Neural cell (in vitro differentiated cells): ENCODE results near the gene TRAF2. TPM values are rescaled to one million over a fixed set of nuclear protein-coding genes. Genes with fewer than 3 reads are reported as not detected.

Experiments
- H2AFZ ChIP-seq: fragments of 200-600, 300-800 bp; sonication (generic), shearing (Covaris generic); 2 replicates; pipeline ENCODE4 v1.6.0; 2014; ENCODE audit warnings: low read depth, mild to moderate bottlenecking, antibody characterized with exemption, low read length, moderate library complexity
- H3F3A ChIP-seq: fragments of 200-600 bp; shearing (Covaris generic); 2 replicates; pipeline ENCODE4 v1.6.1; 2016; ENCODE audit warnings: mild to moderate bottlenecking, moderate library complexity, mixed read lengths, antibody characterized with exemption, low read length; ENCODE audit not compliant: insufficient read depth, poor library complexity, severe bottlenecking
- H3K27ac ChIP-seq: fragments of 200-600, 300-800 bp; sonication (generic), shearing (Covaris generic); 2 replicates; pipeline ENCODE4 v1.5.1; 2014; ENCODE audit warnings: mild to moderate bottlenecking, low read length, moderate library complexity
- H3K27me3 ChIP-seq: fragments of 300-800, 200-600 bp; sonication (generic), shearing (Covaris generic); 2 replicates; pipeline ENCODE4 v1.6.0; 2014; ENCODE audit warnings: mild to moderate bottlenecking, low read depth, low read length, moderate library complexity; ENCODE audit not compliant: insufficient read depth
- H3K36me3 ChIP-seq: fragments of 300-800, 200-600 bp; sonication (generic), shearing (Covaris generic); 2 replicates; pipeline ENCODE4 v1.5.1; 2014; ENCODE audit warnings: mild to moderate bottlenecking, antibody characterized with exemption, low read length, moderate library complexity; ENCODE audit not compliant: insufficient read depth
- H3K4me2 ChIP-seq: fragments of 300-800, 200-600 bp; sonication (generic), shearing (Covaris generic); 2 replicates; pipeline ENCODE4 v1.6.0; 2014; ENCODE audit warnings: mild to moderate bottlenecking, low read length
- H3K4me3 ChIP-seq: fragments of 300-800, 200-600 bp; sonication (generic), shearing (Covaris generic); 2 replicates; pipeline ENCODE4 v1.5.1; 2014; ENCODE audit warnings: mild to moderate bottlenecking, low read length, moderate library complexity
- H3K79me2 ChIP-seq: fragments of 200-600 bp; shearing (Covaris generic); replicated peaks from 2 replicates; pipeline ENCODE4 v1.6.0; 2014; ENCODE audit warnings: mild to moderate bottlenecking, low read length, moderate library complexity; ENCODE audit not compliant: insufficient read depth
- H3K9ac ChIP-seq: fragments of 300-800, 200-600 bp; sonication (generic), shearing (Covaris generic); 2 replicates; pipeline ENCODE4 v1.6.1; 2016; ENCODE audit warnings: mild to moderate bottlenecking, low read length, mixed read lengths
- H3K9me2 ChIP-seq: fragments of 200-600 bp; shearing (Covaris generic); 2 replicates; pipeline ENCODE4 v1.6.1; 2016; ENCODE audit warnings: mild to moderate bottlenecking, low read length, mixed read lengths; ENCODE audit not compliant: insufficient read depth
- H3K9me3 ChIP-seq: fragments of 200-600, 300-800 bp; sonication (generic), shearing (Covaris generic); 2 replicates; pipeline ENCODE4 v1.6.1; 2016; ENCODE audit warnings: mild to moderate bottlenecking, mixed run types, low read length, moderate library complexity, mixed read lengths
- H4K20me1 ChIP-seq: fragments of 200-600 bp; shearing (Covaris generic); 2 replicates; pipeline ENCODE4 v1.6.1; 2016; ENCODE audit warnings: mild to moderate bottlenecking, mixed run types; ENCODE audit not compliant: insufficient read depth
- RAD21 ChIP-seq: fragments of 450-650 bp; conservative IDR thresholded peaks from 2 replicates; pipeline ENCODE4 v1.6.1; 2014; ENCODE audit warnings: antibody characterized with exemption, mild to moderate bottlenecking, moderate library complexity
- REST ChIP-seq: IDR thresholded peaks from 2 replicates; pipeline ENCODE4 v1.6.1; 2012; ENCODE audit warnings: borderline replicate concordance
- polyA plus RNA-seq: library from polyadenylated mRNA; depleted of rRNA; stranded (reverse); fragments of >200 nt; gene quantifications from 2 replicates; pipeline ENCODE4 v1.2.3, GENCODE V29; 2014
- small RNA-seq, 3 experiments: library from RNA; depleted of rRNA; stranded (forward); fragments of <200 nt; gene quantifications; one replicate each; pipeline ENCODE3, GENCODE V24; 2012

Gene TRAF2
- polyA plus RNA-seq, 1 donor from 2014 or later: 14.6 TPM

GRCh38 chr9:136975644-136976043, 89.3 kb downstream of the TRAF2 start:
- Histone ChIP-seq H3K4me3 (no peak overlapping the region), H3K9me3 (no peaks in the 10 kb centered on the region), H3K9me2 (no peaks in the 10 kb centered on the region), H3K79me2 (no peaks in the 10 kb centered on the region), H3K4me2 (no peak overlapping the region), H3F3A (no peaks in the 10 kb centered on the region), H3K36me3 (no peaks in the 10 kb centered on the region), H3K9ac (no peak overlapping the region), H4K20me1 (no peaks in the 10 kb centered on the region), H2AFZ (no peak overlapping the region), H3K27ac (no peak overlapping the region), H3K27me3 (peaks cover 11% of the 10 kb centered on the region)
- TF ChIP-seq RAD21: no peak
- TF ChIP-seq REST: no peak

Small RNA genes lying within 50 kb of the gene (small RNA-seq; reads per million reads assigned to genes)
- gene MIR4479: 0 to 0.53 (median 0) reads per million in 3 experiments

Other genes starting within 250 kb of the TRAF2 start
- 8.2 and 12.5 TPM in 2 replicates for gene EGFL7, start 223.6 kb upstream of the TRAF2 start, polyA plus RNA-seq
- gene AGPAT2, start 199.1 kb upstream of the TRAF2 start, polyA plus RNA-seq: 1.3 TPM in 1 of 2 replicates, not detected in the other
- gene DIPK1B, start 173.9 kb upstream of the TRAF2 start, polyA plus RNA-seq: 65.1 and 78.7 TPM in 2 replicates
- not detected in 2 replicates for gene LCN10, start 143.6 kb upstream of the TRAF2 start, polyA plus RNA-seq
- not detected in 2 replicates for gene LCN6, start 138.0 kb upstream of the TRAF2 start, polyA plus RNA-seq
- not detected in 2 replicates for gene LCN8, start 128.3 kb upstream of the TRAF2 start, polyA plus RNA-seq
- gene LCN15, start 122.0 kb upstream of the TRAF2 start, polyA plus RNA-seq: not detected in 2 replicates
- gene TMEM141, start 95.2 kb upstream of the TRAF2 start, polyA plus RNA-seq: 30.1 and 33.1 TPM in 2 replicates
- 5.5 and 8.8 TPM in 2 replicates for gene CCDC183, start 90.2 kb upstream of the TRAF2 start, polyA plus RNA-seq
- 46.4 and 58.8 TPM in 2 replicates for gene RABL6, start 78.6 kb upstream of the TRAF2 start, polyA plus RNA-seq
- 1.5 TPM in 2 replicates for gene AJM1, start 44.0 kb upstream of the TRAF2 start, polyA plus RNA-seq
- gene PHPT1, start 37.1 kb upstream of the TRAF2 start, polyA plus RNA-seq: 279 and 293 TPM in 2 replicates
- gene MAMDC4, start 34.2 kb upstream of the TRAF2 start, polyA plus RNA-seq: 13.1 and 23.6 TPM in 2 replicates
- 613 and 677 TPM in 2 replicates for gene EDF1, start 20.2 kb upstream of the TRAF2 start, polyA plus RNA-seq
- gene FBXW5, start 58.2 kb downstream of the TRAF2 start, polyA plus RNA-seq: 138 and 148 TPM in 2 replicates
- not detected in 2 replicates for gene C8G, start 58.7 kb downstream of the TRAF2 start, polyA plus RNA-seq
- 2.9 TPM in 1 of 2 replicates, not detected in the other for gene LCN12, start 65.8 kb downstream of the TRAF2 start, polyA plus RNA-seq
- gene PTGDS, start 91.0 kb downstream of the TRAF2 start, polyA plus RNA-seq: 2.0 TPM in 1 of 2 replicates, not detected in the other
- gene LCNL1, start 96.5 kb downstream of the TRAF2 start, polyA plus RNA-seq: 0.76 TPM in 1 of 2 replicates, not detected in the other
- gene PAXX, start 105.9 kb downstream of the TRAF2 start, polyA plus RNA-seq: 276 and 346 TPM in 2 replicates
- not detected in 2 replicates for gene CLIC3, start 110.1 kb downstream of the TRAF2 start, polyA plus RNA-seq
- gene ABCA2, start 141.7 kb downstream of the TRAF2 start, polyA plus RNA-seq: 30.6 and 52.0 TPM in 2 replicates
- 0.56 and 0.69 TPM in 2 replicates for gene FUT7, start 145.6 kb downstream of the TRAF2 start, polyA plus RNA-seq
- gene NPDC1, start 159.7 kb downstream of the TRAF2 start, polyA plus RNA-seq: 161 and 162 TPM in 2 replicates
- not detected in 2 replicates for gene ENTPD2, start 167.5 kb downstream of the TRAF2 start, polyA plus RNA-seq
- gene SAPCD2, start 184.0 kb downstream of the TRAF2 start, polyA plus RNA-seq: 0.22 and 0.96 TPM in 2 replicates
- gene UAP1L1, start 191.0 kb downstream of the TRAF2 start, polyA plus RNA-seq: 0.21 and 0.36 TPM in 2 replicates
- gene MAN1B1, start 200.5 kb downstream of the TRAF2 start, polyA plus RNA-seq: 72.0 and 90.9 TPM in 2 replicates
- 23.3 and 43.3 TPM in 2 replicates for gene DPP7, start 228.2 kb downstream of the TRAF2 start, polyA plus RNA-seq